HG03025 (cell line): ENCODE measurements around the gene SNX20.

ENCODE experiments used
- ATAC-seq: cut with Tn5 transposase; IDR thresholded peaks from one replicate; pipeline ENCODE4 v1.9.1; 2021; ENCODE audit warnings: mild to moderate bottlenecking, moderate library complexity; ENCODE audit not compliant: unreplicated experiment, low FRiP score

The SNX20 gene

DNA sequence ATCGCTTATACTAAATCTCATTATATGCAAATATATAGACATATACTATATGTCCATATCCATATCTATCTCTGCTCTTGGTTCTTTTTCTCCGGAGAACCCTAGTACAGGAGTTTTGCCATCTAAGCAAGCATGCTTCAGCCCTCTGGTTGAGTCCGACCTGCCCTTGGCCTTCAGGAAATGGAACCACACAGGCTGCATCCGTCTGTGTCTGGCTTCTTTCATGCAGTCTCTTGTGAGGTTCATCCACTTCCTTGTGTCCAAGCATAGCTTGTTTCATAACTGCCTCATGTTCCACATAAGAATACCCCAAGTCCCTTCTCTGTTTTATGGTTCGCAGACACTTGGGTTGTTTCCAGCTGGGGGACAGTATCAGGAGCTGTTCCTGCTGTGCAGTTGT lies 16.8 kb downstream of the SNX20 start:
- ATAC-seq, result no peak

DNA sequence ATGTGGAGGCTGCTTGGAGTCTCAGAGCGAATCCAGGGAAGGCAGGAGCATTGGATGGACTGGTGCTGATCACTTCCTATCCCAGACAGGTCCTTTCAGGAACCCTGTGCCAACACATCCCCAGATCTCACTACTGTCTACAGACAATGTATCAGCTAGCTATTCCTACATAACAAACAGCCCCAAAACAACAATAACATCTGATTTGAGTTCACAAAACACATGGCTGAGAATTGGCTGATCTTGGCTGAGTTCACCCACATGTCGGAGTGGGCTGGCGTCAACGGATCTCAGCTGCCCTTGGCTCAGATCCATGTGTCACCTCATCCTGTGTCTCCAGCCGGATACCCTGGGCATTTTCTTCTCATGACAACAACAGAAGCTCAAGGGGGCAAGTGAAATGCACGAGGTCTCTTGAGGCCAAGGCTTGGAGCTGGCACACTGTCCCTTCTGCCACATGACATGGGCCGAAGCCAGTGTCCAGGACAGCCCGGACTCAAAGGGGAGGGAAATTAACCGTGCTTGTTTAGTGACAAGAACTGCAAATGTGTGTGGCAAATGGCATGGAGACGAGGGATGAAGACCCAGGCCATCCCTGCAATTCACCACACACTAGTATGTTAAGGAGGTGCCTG lies 18.7 kb downstream of the SNX20 start:
- no peak for ATAC-seq

DNA sequence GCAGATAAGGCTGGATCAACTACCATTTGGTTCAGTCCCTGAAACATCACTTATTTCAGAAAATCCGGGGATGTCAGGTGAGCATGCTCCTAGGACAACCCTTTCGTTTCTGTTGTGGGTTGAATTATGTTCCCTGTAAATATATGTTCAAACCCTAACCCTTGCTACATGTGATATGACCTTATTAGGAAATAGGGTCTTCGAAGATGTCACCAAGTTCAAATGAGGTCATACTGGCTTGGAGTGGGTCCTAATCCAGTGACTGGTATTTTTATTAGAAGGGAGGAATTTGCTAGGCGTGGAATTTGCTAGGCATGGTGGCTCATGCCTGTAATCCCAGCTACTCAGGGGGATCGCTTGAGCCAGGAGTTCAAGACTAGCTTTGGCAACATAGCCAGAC lies 21.3 kb downstream of the SNX20 start:
- ATAC-seq, result no peak

DNA sequence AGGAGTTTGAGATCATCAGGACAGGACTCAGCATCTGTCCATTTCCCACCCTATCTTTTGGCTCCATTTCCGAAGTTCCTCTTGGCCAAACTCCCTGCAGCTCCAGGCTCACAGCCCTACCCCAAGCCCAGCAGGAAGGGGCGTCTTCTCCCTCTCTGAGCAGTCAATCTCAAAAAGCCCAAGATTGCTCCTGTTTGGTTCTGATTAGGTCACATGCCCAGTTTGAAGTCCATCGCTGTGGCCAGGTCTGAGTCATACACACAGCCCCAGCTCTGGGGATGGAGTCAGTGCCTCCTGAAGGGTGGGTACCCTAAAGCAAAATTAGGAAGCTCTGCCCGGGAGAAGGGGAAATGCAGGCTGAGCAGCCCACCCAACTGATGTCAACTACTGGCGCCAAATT lies 23.9 kb downstream of the SNX20 start:
- ATAC-seq, result no peak

DNA sequence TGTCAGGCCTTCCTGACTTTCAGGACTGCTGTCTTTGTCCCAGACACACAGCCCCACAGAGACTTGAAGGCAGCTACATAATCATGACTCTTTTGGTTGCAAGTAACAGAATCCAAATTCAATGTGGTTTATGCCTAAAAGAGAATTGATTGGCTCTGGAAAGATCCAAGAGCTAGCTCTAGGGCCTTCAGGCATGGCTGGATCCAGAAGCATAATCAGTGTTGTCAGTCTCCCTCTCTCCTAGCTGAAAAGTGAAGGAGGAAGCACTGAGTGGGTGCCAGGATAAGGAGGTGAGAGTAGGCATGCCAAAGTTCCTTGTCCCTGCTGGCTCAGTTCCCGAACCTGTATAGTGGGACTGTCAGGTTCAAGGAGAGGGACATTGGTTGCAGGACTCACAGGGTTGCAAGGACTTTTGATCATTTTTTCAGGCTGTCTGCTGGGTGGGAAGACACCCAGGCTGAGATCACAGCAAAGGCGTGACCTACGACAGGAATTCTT lies 25.5 kb downstream of the SNX20 start:
- ATAC-seq, result no peak

DNA sequence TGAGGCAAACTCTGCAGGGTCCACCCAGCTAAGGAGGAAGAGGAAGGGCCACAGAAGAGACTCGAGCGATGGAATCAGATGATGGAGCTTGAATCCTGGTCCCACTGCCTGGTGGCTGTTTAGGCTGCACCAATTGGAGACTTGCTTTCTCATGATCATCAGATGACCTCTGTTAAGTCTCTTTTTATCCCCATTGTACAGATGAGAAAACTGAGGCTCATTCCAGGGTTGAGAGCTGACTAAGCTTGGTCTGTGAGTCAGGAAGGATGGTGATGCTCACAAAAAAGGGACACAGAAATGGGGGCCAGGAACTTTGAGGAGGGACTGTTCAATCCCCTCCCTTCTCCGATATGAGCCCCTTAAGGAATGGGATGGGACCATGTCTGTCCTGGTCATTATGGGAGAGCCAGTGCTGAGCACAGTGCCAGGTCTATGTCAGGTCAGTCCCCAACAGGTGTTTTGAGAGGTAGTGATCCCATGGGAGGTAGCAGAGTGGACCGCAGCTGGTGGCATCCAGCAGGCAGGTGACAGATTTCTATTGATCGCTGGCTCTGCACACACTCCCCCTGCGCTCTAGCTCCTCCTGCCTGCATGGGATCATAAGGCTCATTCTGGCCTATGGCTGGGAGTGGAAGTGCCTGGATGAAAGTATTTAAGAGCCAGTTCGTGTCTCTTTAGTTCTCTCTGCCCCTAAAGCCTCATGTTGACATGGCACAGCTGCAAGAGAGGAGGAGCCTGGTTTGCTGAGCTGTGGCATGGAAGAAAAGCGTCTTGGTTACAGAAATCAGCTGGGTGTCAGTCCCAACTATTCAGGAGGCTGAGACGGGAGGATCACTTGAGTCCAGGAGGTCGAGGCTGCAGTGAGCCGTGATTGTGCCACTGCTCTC lies 27.2 kb downstream of the SNX20 start:
- ATAC-seq, result no peak

DNA sequence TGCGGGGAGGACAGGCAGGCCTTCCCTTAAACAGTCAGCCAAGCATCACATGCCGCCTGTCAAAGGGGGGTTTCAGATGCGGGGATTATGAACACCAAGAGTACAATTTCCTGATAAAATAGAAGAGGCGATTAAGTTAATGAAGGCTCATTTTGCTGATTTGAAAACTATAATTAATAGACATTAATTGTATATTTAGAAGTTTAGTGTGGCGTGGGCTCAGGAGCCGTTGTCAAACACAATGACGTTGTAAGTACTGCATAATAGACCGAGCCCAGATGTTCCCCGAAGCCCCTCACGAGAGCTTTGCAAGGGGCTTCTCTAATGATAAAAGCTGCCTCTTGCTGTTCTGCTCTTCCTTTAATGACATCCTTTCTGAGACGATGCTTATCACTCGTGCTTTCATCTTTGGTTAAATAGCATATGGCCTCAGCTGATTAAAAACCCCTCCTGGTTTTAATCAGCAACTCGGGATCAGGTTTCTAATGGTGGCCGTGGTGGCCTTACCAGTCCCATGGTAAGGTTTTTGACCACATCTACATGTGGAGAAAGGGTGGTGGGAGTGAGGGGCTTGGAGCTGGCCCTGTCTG lies 28.2 kb downstream of the SNX20 start:
- ATAC-seq, result no peak

DNA sequence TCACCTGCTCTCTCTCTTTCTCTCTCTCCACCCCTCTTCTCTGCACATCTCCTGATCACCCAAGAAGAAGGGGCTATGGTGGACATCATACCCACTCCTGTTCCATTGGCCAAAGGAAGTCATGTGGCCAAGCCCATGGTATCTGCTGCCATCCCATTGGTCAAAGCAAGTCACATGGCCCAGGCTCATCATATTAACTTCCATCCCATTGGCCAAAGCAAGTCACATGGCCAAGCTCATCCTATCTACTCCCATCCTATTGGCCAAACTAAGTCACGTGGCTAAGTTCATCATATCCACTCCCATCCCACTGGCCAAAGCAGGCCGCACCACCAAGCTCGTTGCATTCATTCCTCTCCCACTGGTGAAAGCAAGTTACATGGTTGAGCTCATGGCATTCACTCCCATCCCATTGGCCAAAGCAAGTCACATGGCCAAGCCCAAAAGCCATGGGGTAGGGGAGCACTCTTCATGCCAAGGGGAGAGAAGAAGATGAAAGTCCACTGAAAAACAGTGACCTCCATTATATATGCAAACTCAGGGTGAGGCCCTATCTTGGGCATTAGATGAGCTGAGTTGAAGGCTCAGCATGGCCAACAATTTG lies 29.2 kb downstream of the SNX20 start:
- no peak for ATAC-seq

DNA sequence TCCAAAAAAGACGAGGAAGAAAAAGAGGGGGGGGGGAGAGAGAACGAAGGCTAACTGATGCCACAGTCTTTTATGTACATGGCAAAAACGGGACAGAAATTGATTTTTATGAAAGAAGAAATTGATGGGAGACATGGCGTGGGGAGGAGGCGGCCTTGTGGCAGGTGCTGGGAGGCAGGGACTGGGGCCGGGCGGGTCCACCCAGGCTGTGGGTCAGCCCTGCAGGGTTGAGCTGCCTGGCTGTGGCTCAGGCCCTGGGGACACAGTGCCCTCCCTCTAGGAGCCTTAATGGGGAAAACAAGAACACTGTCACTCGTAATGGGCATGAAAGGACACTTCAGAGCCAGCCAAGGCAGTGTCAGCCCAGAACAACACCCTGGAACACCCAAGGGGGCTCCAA lies 34.8 kb downstream of the SNX20 start:
- ATAC-seq, result no peak

DNA sequence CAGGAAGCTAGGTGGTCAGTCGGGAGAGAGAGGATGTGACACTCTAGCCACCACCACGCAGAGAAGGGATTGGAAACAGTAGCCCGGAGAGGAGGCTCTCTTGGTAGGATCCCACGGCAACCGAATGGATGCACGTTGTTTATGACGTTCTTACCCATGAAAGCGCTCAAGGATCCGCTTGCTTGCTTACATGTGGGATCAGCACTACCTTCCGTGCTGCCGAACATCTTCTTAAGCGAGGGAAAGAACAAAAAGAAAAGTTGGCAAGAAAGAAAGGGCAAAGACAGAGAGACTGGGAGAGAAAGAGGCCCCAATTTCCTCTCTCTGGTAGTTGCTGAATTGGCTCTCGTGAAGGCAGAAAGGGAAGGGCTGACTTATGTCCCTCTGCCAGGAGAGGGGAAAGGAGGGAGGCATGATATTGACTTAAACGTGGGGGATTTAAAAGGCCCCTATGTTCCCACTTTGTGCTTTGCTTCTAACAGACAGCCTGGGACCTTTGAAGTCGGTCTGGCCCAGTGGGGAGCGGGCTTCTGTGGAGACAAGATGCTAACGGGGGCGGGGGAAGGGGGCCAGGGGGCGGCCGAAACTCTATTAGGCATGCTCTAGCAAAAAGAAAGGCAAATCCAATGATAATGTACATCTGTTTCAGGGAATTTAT lies 35.4 kb downstream of the SNX20 start:
- ATAC-seq, result no peak

DNA sequence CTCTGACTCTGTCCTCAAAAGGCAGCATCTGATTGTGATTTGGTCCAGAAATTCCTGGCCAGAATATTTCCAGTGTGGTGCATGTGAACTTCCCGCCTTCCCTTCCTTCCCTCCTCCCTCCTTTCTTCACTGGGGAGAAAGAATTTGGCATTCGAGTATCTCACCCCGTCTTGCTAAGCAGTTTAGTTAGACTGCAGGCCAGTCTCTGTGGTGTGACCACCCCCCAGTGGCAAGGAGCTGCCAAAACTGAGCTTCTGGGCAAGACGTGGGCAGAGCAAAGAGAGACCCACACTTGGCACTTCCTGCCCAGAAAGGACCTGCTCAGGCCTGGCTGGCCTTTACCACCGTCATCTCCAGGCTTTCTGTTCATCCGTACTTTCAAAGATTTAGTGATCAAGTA lies 36.4 kb downstream of the SNX20 start:
- ATAC-seq, result no peak

DNA sequence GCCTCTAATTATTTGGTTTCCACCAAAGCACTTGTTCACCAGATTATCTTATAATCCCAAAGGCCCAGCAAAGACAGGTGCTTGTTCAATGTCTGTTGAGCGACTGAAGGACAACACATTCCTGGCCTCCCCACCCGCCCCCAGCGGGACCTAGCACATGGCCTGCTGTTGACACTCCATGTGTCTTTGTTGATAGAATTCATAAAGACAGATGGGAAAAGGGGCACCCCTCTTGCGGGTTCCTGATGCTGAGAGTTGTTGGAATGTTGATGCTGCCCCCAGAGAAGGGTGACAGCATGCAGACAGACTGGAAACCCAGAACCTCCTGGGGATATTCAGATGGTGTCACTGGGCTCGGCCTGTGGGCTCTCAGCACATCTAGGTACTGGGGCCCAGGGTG lies 36.9 kb downstream of the SNX20 start:
- no peak for ATAC-seq

DNA sequence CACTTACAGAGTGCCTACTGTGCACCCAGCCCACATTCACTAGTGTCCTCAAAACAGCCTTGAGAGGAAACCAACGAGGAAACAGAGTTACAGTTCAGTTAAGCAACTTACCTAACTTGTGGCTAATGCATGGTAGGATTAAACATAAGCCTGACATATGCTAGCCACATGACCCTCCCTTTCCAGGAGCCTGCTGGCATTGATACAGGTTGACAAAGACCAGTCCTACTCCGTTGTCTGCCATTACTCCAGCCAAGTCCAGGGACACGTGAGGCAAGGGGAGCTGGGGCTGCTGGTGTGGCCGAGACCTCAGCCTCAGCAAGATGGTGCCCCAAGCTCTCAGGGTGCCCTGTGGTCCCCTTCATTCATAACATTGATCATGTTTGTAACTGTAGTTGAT lies 37.9 kb downstream of the SNX20 start:
- no peak for ATAC-seq

DNA sequence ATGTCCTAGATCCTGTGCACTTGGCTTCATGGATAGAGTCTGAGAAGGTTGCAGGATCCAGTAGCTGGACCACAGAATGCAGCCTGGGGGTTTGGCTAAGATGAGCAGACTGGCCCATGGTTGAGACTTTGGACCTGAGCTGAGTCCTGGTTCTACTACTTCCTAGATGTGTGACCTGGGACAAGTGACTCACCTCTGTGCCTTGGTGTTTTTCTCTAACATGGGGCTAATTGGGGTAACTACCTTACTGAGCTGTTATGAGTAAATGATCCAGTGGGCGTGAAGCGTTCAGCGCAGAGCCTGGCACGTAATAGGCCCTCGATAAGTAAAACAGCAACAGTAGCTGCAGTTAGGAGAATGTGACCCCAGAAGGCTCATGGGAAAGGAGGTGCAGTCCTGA lies 38.8 kb downstream of the SNX20 start:
- no peak for ATAC-seq

DNA sequence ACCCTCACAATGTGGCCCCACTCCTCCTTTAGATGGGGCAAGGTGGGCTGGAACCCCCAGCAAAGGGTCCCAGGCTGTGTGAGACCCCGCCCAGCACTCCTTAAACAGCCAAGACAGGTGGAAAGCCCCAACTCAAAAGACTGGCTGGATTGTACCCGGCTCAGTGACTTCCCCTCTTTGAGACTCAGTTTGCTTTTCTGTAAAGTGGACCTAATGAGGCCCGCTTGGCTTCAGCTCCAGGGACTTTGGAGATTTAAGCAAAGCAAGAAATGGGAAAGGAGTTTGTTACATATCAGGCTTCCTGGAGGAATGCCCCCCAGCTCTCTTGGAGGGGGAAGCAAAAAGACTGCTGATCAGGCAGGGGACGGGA lies 39.3 kb downstream of the SNX20 start:
- no peak for ATAC-seq

DNA sequence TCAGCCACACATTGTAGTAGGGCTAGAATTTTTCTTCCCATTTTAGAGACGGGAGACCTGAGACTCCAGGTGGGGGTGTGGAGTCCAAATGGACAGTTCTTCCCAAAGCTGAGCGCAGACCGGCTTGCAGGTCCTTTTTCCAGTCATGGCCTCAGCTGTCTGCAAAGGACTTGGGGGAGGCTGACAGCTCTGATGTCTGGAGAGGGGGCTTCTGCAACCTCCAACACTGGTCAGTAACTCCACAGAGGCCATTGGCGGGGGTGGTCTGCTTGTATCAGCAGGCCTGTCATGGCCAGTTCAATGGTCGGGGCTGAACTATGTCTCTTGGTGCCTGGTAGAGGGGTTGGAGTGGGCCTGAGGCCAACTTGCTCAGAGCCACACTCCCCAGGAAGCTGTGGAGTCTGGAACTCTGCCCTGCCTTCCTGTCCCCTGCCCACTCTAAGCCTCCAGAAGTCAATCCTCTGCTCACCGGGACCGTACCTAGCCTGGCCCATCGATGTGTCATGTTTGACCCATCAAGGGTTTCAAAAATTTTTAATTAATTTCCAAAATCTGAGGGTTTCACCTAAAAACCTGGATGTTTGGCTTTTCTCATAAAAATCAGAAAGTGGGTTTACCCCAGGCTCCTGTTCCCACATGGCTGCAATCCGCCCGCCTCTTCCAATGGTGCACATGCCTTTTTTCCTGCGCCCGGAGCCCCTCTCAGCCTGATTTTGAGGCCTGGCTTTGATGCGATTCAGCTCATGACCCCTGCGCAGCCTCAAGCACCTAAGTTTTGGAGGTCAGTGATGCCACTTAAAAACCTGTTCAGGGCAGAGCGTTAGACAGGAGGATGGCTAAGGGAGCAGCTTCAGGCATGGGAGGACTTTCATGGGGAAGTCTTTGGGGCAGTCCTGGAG lies 39.9 kb downstream of the SNX20 start:
- ATAC-seq, result no peak

DNA sequence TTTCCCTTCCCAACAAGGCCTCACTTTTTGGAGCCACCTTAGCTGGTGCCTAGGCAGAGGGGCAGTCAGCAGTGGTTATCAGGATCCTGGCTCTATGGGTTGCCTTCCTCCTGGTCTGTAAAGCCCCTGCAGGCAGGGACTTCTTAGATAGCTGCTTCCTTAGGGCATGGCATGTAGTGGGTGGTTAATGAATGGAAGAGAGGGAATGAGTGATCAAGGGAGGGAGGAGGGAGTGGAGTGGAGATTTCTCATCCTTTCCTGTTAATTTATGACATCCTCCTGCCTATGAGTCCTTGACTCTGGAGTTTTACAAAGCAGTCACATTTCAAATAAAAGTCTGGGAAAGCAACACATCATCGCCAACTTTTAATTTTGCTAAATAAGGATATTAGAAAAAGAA lies 40.7 kb downstream of the SNX20 start:
- no peak for ATAC-seq

DNA sequence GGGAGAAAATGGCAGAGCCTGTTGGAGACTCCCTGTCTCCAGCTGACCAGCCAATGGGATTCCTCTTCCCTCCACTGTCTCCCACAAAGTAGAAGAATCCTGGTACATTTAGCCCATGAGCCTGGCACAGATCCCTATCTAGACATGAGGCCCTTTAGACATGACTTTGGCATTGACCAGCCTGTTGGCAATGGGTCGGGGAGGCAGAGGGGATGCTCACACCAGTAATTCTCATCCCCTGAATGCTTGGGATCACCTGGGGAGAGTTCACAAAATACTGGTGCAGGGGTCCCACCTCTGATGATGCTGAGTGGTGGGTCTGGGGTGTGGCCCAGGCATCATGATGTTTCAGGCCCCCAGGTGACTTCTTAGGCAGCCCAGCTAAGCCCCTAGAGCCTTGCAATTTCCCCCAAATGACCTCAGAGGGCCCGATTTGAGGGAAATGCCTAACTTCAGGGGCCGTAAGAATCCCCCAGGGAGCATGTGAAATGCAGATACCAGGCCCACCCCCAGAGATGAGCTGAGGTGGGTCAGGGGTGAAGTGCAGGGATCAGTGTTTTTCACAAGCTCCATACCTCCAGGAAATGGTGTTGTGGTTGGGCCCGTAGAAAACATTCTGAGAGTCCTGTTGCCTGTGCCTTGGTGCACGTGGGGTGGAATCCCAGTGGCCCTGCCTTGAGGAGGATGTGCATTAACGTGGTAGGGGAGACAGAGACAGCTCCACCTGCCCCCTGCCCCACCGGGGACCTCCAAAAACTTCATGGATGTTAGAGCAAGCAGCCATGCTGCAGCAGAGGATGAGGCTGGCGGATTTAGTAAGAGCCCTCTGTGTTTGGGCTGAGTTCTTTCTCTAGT lies 42.1 kb downstream of the SNX20 start:
- no peak for ATAC-seq
